Testis (tissue), 3 donors: ENCODE data around the gene SLC44A5. TPM values are rescaled to one million over a fixed set of nuclear protein-coding genes. Genes with fewer than 3 reads are reported as not detected.

Source experiments
- DNase-seq: peaks from one replicate; pipeline ENCODE4 v3.0.0-alpha.2; 2019
- H3K27ac ChIP-seq, 2 donors: fragments of 200-600 bp; sonication (generic); one replicate each; pipeline ENCODE4 v1.5.1; 2019
- H3K27me3 ChIP-seq: fragments of 200-600 bp; sonication (generic); one replicate; pipeline ENCODE4 v1.5.1; 2019
- H3K36me3 ChIP-seq: fragments of 200-600 bp; sonication (generic); one replicate; pipeline ENCODE4 v1.5.1; 2017; ENCODE audit warnings: low read depth; ENCODE audit errors: missing control alignments
- H3K4me1 ChIP-seq: fragments of 200-600 bp; sonication (generic); one replicate; pipeline ENCODE4 v1.5.1; 2019
- H3K4me3 ChIP-seq, 2 donors: fragments of 200-600 bp; sonication (generic); one replicate each; pipeline ENCODE4 v1.5.1; 2017 to 2019
- H3K9me3 ChIP-seq: fragments of 200-600 bp; sonication (generic); one replicate; pipeline ENCODE4 v1.5.1; 2017
- CTCF ChIP-seq, 3 experiments: fragments of 450-650 bp in 2 of 3; fragments of 200-600 bp in 1 of 3; sonication (generic) in 1 of 3; IDR thresholded peaks; one replicate each; pipeline ENCODE4 v1.5.1; 2016 to 2019; ENCODE audit warnings: antibody characterized with exemption in 3 of 3, mild to moderate bottlenecking in 2 of 3, moderate library complexity in 1 of 3
- POLR2A ChIP-seq: fragments of 450-650 bp; IDR thresholded peaks from one replicate; pipeline ENCODE4 v1.6.1; 2017; ENCODE audit warnings: antibody characterized with exemption, mild to moderate bottlenecking, moderate library complexity
- whole genome bisulfite sequencing, 2 donors: methylation state at CpG; one replicate each; pipeline ENCODE4 v1.1.5; 2018; 5-methylcytosine and 5-hydroxymethylcytosine counted together
- intact Hi-C: fragments of 100-400 bp; cut with DNase I; formaldehyde crosslinking; loops from one replicate; pipeline ENCODE4 v1.15.1; 2023; ENCODE audit warnings: low total_unique reads
- polyA plus RNA-seq: library from polyadenylated mRNA; stranded (reverse); fragments of 350-450 nt; fragmentation: Illumina TruSeq; extraction: RNeasy Lipid Tissue Mini Kit (QIAGEN cat#74804); gene quantifications from one replicate; pipeline ENCODE4 v1.2.3, GENCODE V29; 2014; ENCODE audit warnings: low read depth, low replicate concordance; ENCODE audit not compliant: insufficient read depth
- total RNA-seq, 2 donors: library from RNA; depleted of rRNA; stranded (reverse); fragments of >200 nt; gene quantifications; one replicate each; pipeline ENCODE4 v1.2.3, GENCODE V29; 2016

SLC44A5 gene
- total and polyA plus RNA-seq, 3 donors from 2014 or later: 4.9 to 10.6 (median 4.9) TPM

GRCh38 chr1:75334876-75335389 is 276.0 kb downstream of the SLC44A5 start:
- WGBS, 2 donors: 67 to 78% methylated on average over 4 of the region's 4 CpGs
- no peak for DNase-seq
- TF ChIP-seq POLR2A (no peak), CTCF (IDR thresholded peaks at IDR 0.05) (no peak)

GRCh38 chr1:75330624-75331023 is 280.3 kb downstream of the SLC44A5 start:
- H3K4me3 ChIP-seq: no peak overlapping the region
- DNase-seq: no peak
- intact Hi-C loops: no loop called here
- H3K27ac ChIP-seq: no peak overlapping the region
- no peaks in the 10 kb centered on the region for H3K36me3 ChIP-seq
- H3K9me3 ChIP-seq: no peaks in the 10 kb centered on the region
- TF ChIP-seq CTCF (IDR thresholded peaks at IDR 0.05): no peak
- no peak for TF ChIP-seq POLR2A
- H3K4me1 ChIP-seq: no peaks in the 10 kb centered on the region
- H3K27me3 ChIP-seq: no peaks in the 10 kb centered on the region

More at GRCh38 chr1:75334876-75335389, 276.0 kb downstream of the SLC44A5 start:
- no peaks in the 10 kb centered on the region for H3K36me3 ChIP-seq
- no peaks in the 10 kb centered on the region for H3K4me1 ChIP-seq
- no peaks in the 10 kb centered on the region for H3K9me3 ChIP-seq
- H3K27ac ChIP-seq: no peak overlapping the region
- intact Hi-C loops: no loop called here
- no peaks in the 10 kb centered on the region for H3K27me3 ChIP-seq
- H3K4me3 ChIP-seq: no peak overlapping the region

DNA sequence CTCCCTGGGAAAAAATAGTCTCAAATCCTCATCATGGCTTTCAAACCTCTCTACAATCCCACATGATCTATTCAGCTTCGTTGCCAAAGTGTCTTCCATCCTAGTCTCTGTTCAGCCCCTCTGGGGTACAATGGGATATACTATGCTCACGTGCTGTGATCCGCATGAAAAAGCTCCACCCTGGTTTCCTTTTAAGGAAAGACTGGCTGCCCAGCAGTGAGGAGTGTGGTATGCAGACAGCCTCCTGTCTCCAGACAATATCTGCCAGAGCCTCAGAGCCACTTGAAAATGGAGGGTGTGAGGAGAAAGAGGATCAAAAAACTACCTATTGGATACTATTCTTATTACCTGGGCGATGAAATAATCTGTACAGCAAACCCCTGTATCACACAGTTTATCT is 282.2 kb downstream of the SLC44A5 start:
- no peak for TF ChIP-seq CTCF (IDR thresholded peaks at IDR 0.05)
- TF ChIP-seq POLR2A: no peak
- WGBS, 2 donors: 45 to 60% methylated on average over 4 of the region's 4 CpGs
- no peak overlapping the region for H3K27ac ChIP-seq
- intact Hi-C loops: no loop called here
- no peaks in the 10 kb centered on the region for H3K27me3 ChIP-seq
- no peak overlapping the region for H3K4me3 ChIP-seq
- H3K4me1 ChIP-seq: no peaks in the 10 kb centered on the region
- no peaks in the 10 kb centered on the region for H3K9me3 ChIP-seq
- no peak for DNase-seq
- no peaks in the 10 kb centered on the region for H3K36me3 ChIP-seq

GRCh38 chr1:75327395-75327794 is 283.5 kb downstream of the SLC44A5 start:
- Histone ChIP-seq H3K36me3 (no peaks in the 10 kb centered on the region), H3K27ac (no peak overlapping the region), H3K4me1 (no peaks in the 10 kb centered on the region), H3K4me3 (no peak overlapping the region), H3K9me3 (no peaks in the 10 kb centered on the region), H3K27me3 (no peaks in the 10 kb centered on the region)
- TF ChIP-seq POLR2A (no peak), CTCF (IDR thresholded peaks at IDR 0.05) (no peak)
- intact Hi-C loops: no loop called here
- WGBS, 2 donors: 89% methylated on average over 2 of the region's 2 CpGs
- no peak for DNase-seq

DNA sequence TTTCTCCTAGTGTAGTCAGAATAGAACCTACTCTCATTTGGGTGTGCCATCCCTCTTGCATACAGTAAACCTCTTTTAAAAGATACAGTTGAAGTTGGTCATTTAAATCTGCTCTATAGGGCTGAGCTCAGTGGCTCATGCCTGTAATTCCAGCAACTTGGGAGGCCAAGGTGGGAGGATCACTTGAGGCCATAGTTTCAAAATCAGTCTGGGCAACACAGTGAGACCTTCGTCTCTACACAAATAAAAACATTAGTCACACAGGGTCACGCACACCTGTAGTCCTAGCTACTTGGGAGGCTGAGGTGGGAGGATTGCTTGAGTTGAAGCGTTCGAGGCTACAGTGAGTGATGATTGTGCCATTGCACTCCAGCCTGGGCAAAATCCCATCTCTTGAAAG is 292.9 kb downstream of the SLC44A5 start:
- TF ChIP-seq CTCF (IDR thresholded peaks at IDR 0.05) (no peak), POLR2A (no peak)
- 88 to 96% methylated on average over 4 of the region's 4 CpGs for WGBS, 2 donors
- Histone ChIP-seq H3K27ac (no peak overlapping the region), H3K9me3 (no peaks in the 10 kb centered on the region), H3K36me3 (no peaks in the 10 kb centered on the region), H3K4me1 (no peaks in the 10 kb centered on the region), H3K4me3 (no peak overlapping the region), H3K27me3 (no peaks in the 10 kb centered on the region)
- intact Hi-C loops: no loop called here
- DNase-seq: no peak
